H9 (cell line): ENCODE data around the gene FDX1. TPM values are rescaled to one million over a fixed set of nuclear protein-coding genes. Genes with fewer than 3 reads are reported as not detected.

Experiments
- DNase-seq: peaks from one replicate; pipeline ENCODE4 v3.0.0-alpha.2; 2017
- H2AFZ ChIP-seq: one replicate; pipeline ENCODE4 v1.6.1; 2013; ENCODE audit warnings: mild to moderate bottlenecking, low read length, control low read depth, moderate library complexity
- H2AK5ac ChIP-seq: 2 replicates; pipeline ENCODE4 v1.6.1; 2013; ENCODE audit warnings: low read length, control low read depth, mixed read lengths; ENCODE audit not compliant: insufficient read length
- H2BK120ac ChIP-seq: one replicate; pipeline ENCODE4 v1.6.1; 2013; ENCODE audit warnings: low read depth, mild to moderate bottlenecking, low read length, control low read depth, inconsistent platforms; ENCODE audit not compliant: poor library complexity, severe bottlenecking
- H2BK12ac ChIP-seq: 2 replicates; pipeline ENCODE4 v1.6.1; 2013; ENCODE audit warnings: low read length, control low read depth, mixed read lengths, low read depth; ENCODE audit not compliant: insufficient read length
- H2BK15ac ChIP-seq: 2 replicates; pipeline ENCODE4 v1.6.1; 2013; ENCODE audit warnings: low read depth, low read length, control low read depth
- H2BK20ac ChIP-seq: one replicate; pipeline ENCODE4 v1.6.1; 2013; ENCODE audit warnings: low read depth, mild to moderate bottlenecking, low read length, control low read depth, inconsistent platforms; ENCODE audit not compliant: poor library complexity, severe bottlenecking
- H2BK5ac ChIP-seq: 2 replicates; pipeline ENCODE4 v1.6.1; 2013; ENCODE audit warnings: low read length, control low read depth, mixed read lengths; ENCODE audit not compliant: insufficient read length
- H3K14ac ChIP-seq: 2 replicates; pipeline ENCODE4 v1.6.1; 2013; ENCODE audit warnings: low read length, control low read depth; ENCODE audit not compliant: insufficient read depth
- H3K18ac ChIP-seq: 2 replicates; pipeline ENCODE4 v1.6.1; 2013; ENCODE audit warnings: low read depth, mild to moderate bottlenecking, mixed read lengths, low read length, control low read depth; ENCODE audit not compliant: insufficient read length
- H3K23ac ChIP-seq: 2 replicates; pipeline ENCODE4 v1.6.1; 2013; ENCODE audit warnings: low read length, control low read depth, mixed read lengths, low read depth; ENCODE audit not compliant: insufficient read length
- H3K23me2 ChIP-seq: 2 replicates; pipeline ENCODE4 v1.6.1; 2013; ENCODE audit warnings: low read depth, mild to moderate bottlenecking, mixed read lengths, low read length, control low read depth; ENCODE audit not compliant: insufficient read length, poor library complexity, severe bottlenecking
- H3K27ac ChIP-seq: 2 replicates; pipeline ENCODE4 v1.5.1; 2013; ENCODE audit warnings: low read length, control low read depth, mixed read lengths, low read depth; ENCODE audit not compliant: insufficient read length
- H3K27me3 ChIP-seq: 2 replicates; pipeline ENCODE4 v1.6.1; 2013; ENCODE audit warnings: low read length, control low read depth, inconsistent platforms; ENCODE audit not compliant: insufficient read depth
- H3K4ac ChIP-seq: 2 replicates; pipeline ENCODE4 v1.6.1; 2013; ENCODE audit warnings: low read depth, mild to moderate bottlenecking, control low read depth, inconsistent platforms, low read length, moderate library complexity
- H3K4me1 ChIP-seq: 2 replicates; pipeline ENCODE4 v1.6.1; 2013; ENCODE audit warnings: low read length, control low read depth, inconsistent platforms; ENCODE audit not compliant: insufficient read depth
- H3K4me2 ChIP-seq: 2 replicates; pipeline ENCODE4 v1.6.1; 2013; ENCODE audit warnings: low read length, control low read depth, mixed read lengths; ENCODE audit not compliant: insufficient read length, insufficient read depth
- H3K56ac ChIP-seq: 2 replicates; pipeline ENCODE4 v1.6.1; 2013; ENCODE audit warnings: low read depth, mild to moderate bottlenecking, mixed read lengths, low read length, control low read depth; ENCODE audit not compliant: insufficient read length
- H3K79me1 ChIP-seq: 2 replicates; pipeline ENCODE4 v1.6.1; 2013; ENCODE audit warnings: low read depth, mild to moderate bottlenecking, moderate library complexity, low read length, control low read depth, inconsistent platforms; ENCODE audit not compliant: insufficient read depth, poor library complexity, severe bottlenecking
- H3K79me2 ChIP-seq: 2 replicates; pipeline ENCODE4 v1.6.1; 2013; ENCODE audit warnings: low read length, control low read depth, inconsistent platforms; ENCODE audit not compliant: insufficient read depth
- H3K9ac ChIP-seq: 2 replicates; pipeline ENCODE4 v1.6.1; 2013; ENCODE audit warnings: low read length, control low read depth, mixed read lengths; ENCODE audit not compliant: insufficient read length; ENCODE audit errors: extremely low read depth
- H3K9me3 ChIP-seq: one replicate; pipeline ENCODE4 v1.6.1; 2013; ENCODE audit warnings: low read depth, low read length, inconsistent platforms; ENCODE audit not compliant: control insufficient read depth
- H3T11ph ChIP-seq: one replicate; pipeline ENCODE4 v1.6.1; 2013; ENCODE audit warnings: mild to moderate bottlenecking, low read length, control low read depth, inconsistent platforms
- H4K20me1 ChIP-seq: one replicate; pipeline ENCODE4 v1.6.1; 2013; ENCODE audit not compliant: control insufficient read depth, insufficient read length, insufficient read depth
- H4K5ac ChIP-seq: 2 replicates; pipeline ENCODE4 v1.6.1; 2013; ENCODE audit warnings: low read depth, mild to moderate bottlenecking, mixed read lengths, low read length, control low read depth; ENCODE audit not compliant: insufficient read length
- H4K8ac ChIP-seq: replicated peaks from 2 replicates; pipeline ENCODE4 v1.6.1; 2013; ENCODE audit warnings: low read length, control low read depth, mixed read lengths, low read depth; ENCODE audit not compliant: insufficient read length
- H4K91ac ChIP-seq: 2 replicates; pipeline ENCODE4 v1.6.1; 2013; ENCODE audit warnings: low read depth, mild to moderate bottlenecking, moderate library complexity, mixed read lengths, low read length, control low read depth; ENCODE audit not compliant: insufficient read length
- H3K27ac Mint-ChIP-seq, 3 experiments: 2 replicates in 2 of 3; 3 replicates in 1 of 3; pipeline ENCODE4 v1.8.0; 2020 to 2021; ENCODE audit warnings: mixed read lengths in 3 of 3, mild to moderate bottlenecking in 1 of 3, moderate library complexity in 1 of 3
- H3K27me3 Mint-ChIP-seq: 2 replicates; pipeline ENCODE4 v1.8.0; 2021; ENCODE audit warnings: low read depth, mild to moderate bottlenecking, moderate library complexity, mixed read lengths
- H3K36me3 Mint-ChIP-seq, 3 experiments: 2 replicates in 2 of 3; 3 replicates in 1 of 3; pipeline ENCODE4 v1.8.0; 2020 to 2021; ENCODE audit warnings: low read depth in 3 of 3, mixed read lengths in 3 of 3; ENCODE audit not compliant: insufficient read depth in 1 of 3
- H3K4me1 Mint-ChIP-seq, 2 experiments: 2 replicates each; pipeline ENCODE4 v1.8.0; 2020; ENCODE audit warnings: mixed read lengths in 2 of 2
- H3K4me3 Mint-ChIP-seq, 2 experiments: 2 replicates in 1 of 2; 3 replicates in 1 of 2; pipeline ENCODE4 v1.8.0; 2020 to 2021; ENCODE audit warnings: mild to moderate bottlenecking in 2 of 2, mixed read lengths in 2 of 2, moderate library complexity in 1 of 2
- H3K9me3 Mint-ChIP-seq, 2 experiments: 2 replicates in 1 of 2; 3 replicates in 1 of 2; pipeline ENCODE4 v1.8.0; 2020; ENCODE audit warnings: mild to moderate bottlenecking in 2 of 2, mixed read lengths in 2 of 2, moderate library complexity in 1 of 2
- WGBS: extraction: QIAGEN DNeasy Blood & Tissue Kit; methylation state at CpG from one replicate; pipeline ENCODE4 v1.1.7; 2013; ENCODE audit warnings: missing lambda C conversion rate, low lambda C conversion rate, mixed read lengths; ENCODE audit not compliant: insufficient read length; ENCODE audit errors: extremely low coverage; 5-methylcytosine and 5-hydroxymethylcytosine counted together
- total RNA-seq: library from RNA; stranded (reverse); gene quantifications from 2 replicates; pipeline ENCODE4 v1.2.1, GENCODE V29; 2021
- TF ChIP-seq, protein P1 (sequence below): fragments of 200-600 bp; sonication (generic); conservative IDR thresholded peaks from 3 replicates; pipeline ENCODE4 v1.8.0; 2021; ENCODE audit warnings: antibody characterized with exemption, mild to moderate bottlenecking

FDX1 gene
- total RNA-seq, 1 experiment from 2014 or later, result 10.1 TPM

DNA sequence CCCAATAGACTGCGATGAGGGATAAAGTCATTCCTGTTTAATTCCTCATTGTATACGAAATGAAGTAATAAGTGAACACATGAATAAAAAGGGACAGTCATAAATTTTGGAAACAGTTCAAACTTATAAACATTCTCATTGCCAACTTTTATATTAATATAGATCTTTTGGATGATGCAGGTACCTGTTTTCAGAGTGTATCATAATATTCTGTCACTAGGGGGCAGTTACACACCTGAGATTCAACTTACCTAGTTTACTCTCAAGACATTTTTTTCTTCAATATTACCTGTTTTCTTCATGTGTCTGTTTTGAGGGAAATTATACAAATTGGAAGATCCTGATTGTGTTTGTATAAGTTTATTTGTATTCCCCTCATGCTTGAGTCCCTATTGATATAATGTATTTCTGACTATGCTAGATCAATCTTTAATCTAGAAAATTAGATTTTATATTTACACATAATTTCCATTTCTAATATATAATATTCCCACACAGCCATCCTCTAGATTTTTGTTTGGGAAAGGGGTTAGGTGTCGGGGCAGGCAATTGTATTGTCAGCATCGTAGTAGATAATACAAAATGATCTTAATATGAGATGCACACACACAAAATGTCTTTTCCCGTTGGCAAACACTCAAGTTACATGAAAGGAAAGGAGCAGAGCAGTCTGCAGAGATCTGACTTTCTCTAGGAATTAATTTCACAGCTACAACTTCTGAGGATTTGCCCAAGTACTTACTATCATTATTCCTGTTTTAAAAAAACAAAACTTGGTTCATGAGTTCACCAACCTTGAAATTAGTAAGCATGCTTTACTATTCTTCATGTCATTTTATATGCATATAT lies 18.4 kb downstream of the FDX1 start:
- H3K36me3 Mint-ChIP-seq, result peaks cover 4 to 18% (median 10%) of the 10 kb centered on the region in 3 experiments
- no peak overlapping the region for H2AFZ ChIP-seq
- no peaks in the 10 kb centered on the region for H3K79me1 ChIP-seq
- no peak overlapping the region for H2AK5ac ChIP-seq
- no peak overlapping the region for H3K4me3 Mint-ChIP-seq
- H3K79me2 ChIP-seq, result no peaks in the 10 kb centered on the region
- H3K14ac ChIP-seq, result no peak overlapping the region
- H3K9me3 Mint-ChIP-seq, result no peaks in the 10 kb centered on the region
- H3K56ac ChIP-seq, result no peak overlapping the region
- no peak for DNase-seq
- H3K27ac Mint-ChIP-seq, result no peak overlapping the region
- no peaks in the 10 kb centered on the region for H3K4me1 Mint-ChIP-seq
- WGBS, result no CpG with 5 or more reads among the region's 5 CpGs
- H4K20me1 ChIP-seq, result no peaks in the 10 kb centered on the region
- no peaks in the 10 kb centered on the region for H3K27me3 ChIP-seq
- no peaks in the 10 kb centered on the region for H3K4me1 ChIP-seq
- H2BK15ac ChIP-seq, result no peak overlapping the region
- H3K4me2 ChIP-seq, result no peak overlapping the region
- H3K23ac ChIP-seq, result no peak overlapping the region
- H3K9ac ChIP-seq, result no peak overlapping the region
- H2BK20ac ChIP-seq, result no peak overlapping the region
- no peak overlapping the region for H4K91ac ChIP-seq
- H4K5ac ChIP-seq, result no peak overlapping the region
- no peak overlapping the region for H2BK12ac ChIP-seq
- no peak overlapping the region for H3K18ac ChIP-seq
- no peak overlapping the region for H3T11ph ChIP-seq
- no peaks in the 10 kb centered on the region for H3K9me3 ChIP-seq
- H3K4ac ChIP-seq, result no peak overlapping the region
- TF ChIP-seq, protein P1, sequence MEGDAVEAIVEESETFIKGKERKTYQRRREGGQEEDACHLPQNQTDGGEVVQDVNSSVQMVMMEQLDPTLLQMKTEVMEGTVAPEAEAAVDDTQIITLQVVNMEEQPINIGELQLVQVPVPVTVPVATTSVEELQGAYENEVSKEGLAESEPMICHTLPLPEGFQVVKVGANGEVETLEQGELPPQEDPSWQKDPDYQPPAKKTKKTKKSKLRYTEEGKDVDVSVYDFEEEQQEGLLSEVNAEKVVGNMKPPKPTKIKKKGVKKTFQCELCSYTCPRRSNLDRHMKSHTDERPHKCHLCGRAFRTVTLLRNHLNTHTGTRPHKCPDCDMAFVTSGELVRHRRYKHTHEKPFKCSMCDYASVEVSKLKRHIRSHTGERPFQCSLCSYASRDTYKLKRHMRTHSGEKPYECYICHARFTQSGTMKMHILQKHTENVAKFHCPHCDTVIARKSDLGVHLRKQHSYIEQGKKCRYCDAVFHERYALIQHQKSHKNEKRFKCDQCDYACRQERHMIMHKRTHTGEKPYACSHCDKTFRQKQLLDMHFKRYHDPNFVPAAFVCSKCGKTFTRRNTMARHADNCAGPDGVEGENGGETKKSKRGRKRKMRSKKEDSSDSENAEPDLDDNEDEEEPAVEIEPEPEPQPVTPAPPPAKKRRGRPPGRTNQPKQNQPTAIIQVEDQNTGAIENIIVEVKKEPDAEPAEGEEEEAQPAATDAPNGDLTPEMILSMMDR, result peak; percentile 74
- no peak overlapping the region for H4K8ac ChIP-seq
- H3K27me3 Mint-ChIP-seq, result no peaks in the 10 kb centered on the region
- no peak overlapping the region for H2BK120ac ChIP-seq
- no peaks in the 10 kb centered on the region for H3K23me2 ChIP-seq
- H2BK5ac ChIP-seq, result no peak overlapping the region
- no peak overlapping the region for H3K27ac ChIP-seq
